GM21723 (cell line): ENCODE data around the gene ZNF692.

Experiments used
- ATAC-seq: cut with Tn5 transposase; IDR thresholded peaks from one replicate; pipeline ENCODE4 v1.9.1; 2021; ENCODE audit warnings: mild to moderate bottlenecking, moderate library complexity; ENCODE audit not compliant: unreplicated experiment

The ZNF692 gene

GRCh38 chr1:248881261-248881660, 22.4 kb upstream of the ZNF692 start:
- no peak for ATAC-seq

GRCh38 chr1:248873993-248874533, 15.2 kb upstream of the ZNF692 start:
- peak; percentile 74 for ATAC-seq

GRCh38 chr1:248873409-248873992, 14.6 kb upstream of the ZNF692 start:
- peak; percentile 85 for ATAC-seq

GRCh38 chr1:248872752-248873408, 14.0 kb upstream of the ZNF692 start:
- peak; percentile 44 for ATAC-seq

GRCh38 chr1:248871837-248872401, 13.0 kb upstream of the ZNF692 start:
- no peak for ATAC-seq

GRCh38 chr1:248862998-248863881, 4.4 kb upstream of the ZNF692 start:
- peak; percentile 73 for ATAC-seq

- ATAC-seq = peak; percentile 13
Observed at GRCh38 chr1:248862695-248862997, 3.8 kb upstream of the ZNF692 start.

GRCh38 chr1:248861616-248862015, 2.7 kb upstream of the ZNF692 start:
- ATAC-seq = no peak

GRCh38 chr1:248860007-248860406, 1.1 kb upstream of the ZNF692 start:
- ATAC-seq = no peak

GRCh38 chr1:248858096-248858890, 592 bp downstream of the ZNF692 start:
- peak; percentile 45 for ATAC-seq

GRCh38 chr1:248857749-248858095, 1.2 kb downstream of the ZNF692 start:
- peak; percentile 1 for ATAC-seq

GRCh38 chr1:248857201-248857600, 1.7 kb downstream of the ZNF692 start:
- no peak for ATAC-seq

GRCh38 chr1:248856176-248856575, 2.7 kb downstream of the ZNF692 start:
- ATAC-seq = no peak

GRCh38 chr1:248855580-248855979, 3.3 kb downstream of the ZNF692 start:
- no peak for ATAC-seq

- ATAC-seq = no peak
Observed at GRCh38 chr1:248853663-248854375, 5.1 kb downstream of the ZNF692 start.

GRCh38 chr1:248852481-248853405, 6.1 kb downstream of the ZNF692 start:
- ATAC-seq = no peak

- ATAC-seq = no peak
Observed at GRCh38 chr1:248851390-248851789, 7.5 kb downstream of the ZNF692 start.

- no peak for ATAC-seq
Observed at GRCh38 chr1:248850536-248851251, 8.2 kb downstream of the ZNF692 start.
